Tibial nerve (tissue), 4 donors: ENCODE results near the gene MITF.

Source experiments
- CTCF ChIP-seq, 5 experiments: fragments of 200-600 bp in 3 of 5; fragments of 450-650 bp in 2 of 5; sonication (generic) in 3 of 5; IDR thresholded peaks; one replicate each; pipeline ENCODE4 v1.5.1; 2016 to 2019; ENCODE audit warnings: antibody characterized with exemption in 5 of 5, mild to moderate bottlenecking in 3 of 5, moderate library complexity in 2 of 5
- EP300 ChIP-seq, 2 donors: sonication (generic); formaldehyde crosslinking; IDR thresholded peaks; one replicate each; pipeline ENCODE4 v1.6.1; 2017; ENCODE audit warnings: antibody characterized with exemption in 2 of 2, mild to moderate bottlenecking in 1 of 2
- POLR2A ChIP-seq, 2 donors: fragments of 450-650 bp; IDR thresholded peaks; one replicate each; pipeline ENCODE4 v1.6.1; 2017; ENCODE audit warnings: antibody characterized with exemption in 2 of 2, mild to moderate bottlenecking in 2 of 2, moderate library complexity in 2 of 2

GRCh38 chr3:69970827-69971226, 231.6 kb downstream of the MITF start:
- no peak for TF ChIP-seq CTCF (IDR thresholded peaks at IDR 0.05)
- TF ChIP-seq POLR2A (IDR thresholded peaks at IDR 0.05) = no peak
- TF ChIP-seq EP300 (IDR thresholded peaks at IDR 0.05) = peak in 1 of 2 donors; percentile 34
